Stimulated activated CD8-positive, alpha-beta memory T cell treated with anti-CD3 and anti-CD28 coated beads, Interleukin-2, amount 100 ng/mL, for 48 hours (primary cell): ENCODE measurements around the gene ALG9.
"Not testable (repeated sequence)": the region's sequence is repeated elsewhere in the genome, so short reads cannot be mapped to it uniquely, and the experiment has no call there.

ENCODE experiments used
- DNase-seq, 2 donors: peaks; one replicate each; pipeline ENCODE4 v3.0.0-alpha.2; 2020; ENCODE audit warnings: low read depth in 2 of 2

ALG9 gene

DNA sequence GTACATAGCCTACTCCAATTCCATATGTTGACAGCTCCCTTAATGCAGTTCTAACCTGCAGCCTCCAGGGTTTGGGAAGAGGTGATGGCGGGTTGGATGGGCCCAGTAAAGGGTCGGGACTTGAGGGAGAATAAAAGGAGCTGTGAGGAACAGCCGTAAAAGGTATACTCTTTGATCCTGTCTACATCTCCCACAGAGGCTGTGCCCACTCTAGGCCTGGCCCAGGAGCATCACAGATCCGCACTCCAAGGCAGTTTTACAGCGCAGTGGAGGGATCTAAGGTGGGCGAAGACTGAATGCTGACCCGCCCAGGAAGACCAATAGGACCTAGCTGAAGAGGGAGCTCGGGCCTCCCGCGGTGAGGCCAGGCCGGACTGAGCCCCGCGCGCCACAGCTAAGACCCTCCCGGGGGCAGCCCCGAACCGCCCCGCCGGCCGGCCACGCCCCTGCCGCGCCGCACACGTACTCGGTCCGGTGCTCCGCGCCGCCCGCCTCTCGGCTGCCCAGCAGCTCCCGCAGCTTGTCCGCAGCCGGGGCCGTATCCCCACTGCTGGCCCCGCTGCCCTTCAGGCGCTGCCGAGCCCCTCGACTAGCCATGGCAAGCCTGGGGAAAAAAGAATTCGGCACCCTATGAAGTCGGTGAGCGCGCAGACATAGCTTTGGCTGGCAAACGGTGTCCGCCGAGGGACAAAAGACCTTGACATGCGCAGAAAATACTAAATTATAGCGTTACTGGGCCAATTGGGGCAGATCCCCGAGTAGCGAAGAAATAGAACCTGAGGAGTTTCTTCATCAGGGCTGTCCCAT, at the start of gene ALG9:
ALG9 (minus strand) TSS at position 696 of the 807 bp plus-strand sequence; CDS start at position 597, 99 bp downstream.
- peak; percentile 72 to 82 for DNase-seq

GRCh38 chr11:111920908-111921307, 49.5 kb upstream of the ALG9 start:
- no peak for DNase-seq

GRCh38 chr11:111918390-111919256, 47.2 kb upstream of the ALG9 start, which contains the start of gene C11orf52:
C11orf52 (plus strand) TSS chr11:111918913; CDS start chr11:111918973, 60 bp downstream.
- no peak for DNase-seq

GRCh38 chr11:111917788-111918187, 46.4 kb upstream of the ALG9 start:
- no peak for DNase-seq

GRCh38 chr11:111917312-111917711, 45.9 kb upstream of the ALG9 start:
- no peak for DNase-seq

- DNase-seq, result no peak
These were observed 45.4 kb upstream of the ALG9 start for GRCh38 chr11:111916768-111917167.

GRCh38 chr11:111913997-111914396, 42.6 kb upstream of the ALG9 start:
- no peak for DNase-seq

DNA sequence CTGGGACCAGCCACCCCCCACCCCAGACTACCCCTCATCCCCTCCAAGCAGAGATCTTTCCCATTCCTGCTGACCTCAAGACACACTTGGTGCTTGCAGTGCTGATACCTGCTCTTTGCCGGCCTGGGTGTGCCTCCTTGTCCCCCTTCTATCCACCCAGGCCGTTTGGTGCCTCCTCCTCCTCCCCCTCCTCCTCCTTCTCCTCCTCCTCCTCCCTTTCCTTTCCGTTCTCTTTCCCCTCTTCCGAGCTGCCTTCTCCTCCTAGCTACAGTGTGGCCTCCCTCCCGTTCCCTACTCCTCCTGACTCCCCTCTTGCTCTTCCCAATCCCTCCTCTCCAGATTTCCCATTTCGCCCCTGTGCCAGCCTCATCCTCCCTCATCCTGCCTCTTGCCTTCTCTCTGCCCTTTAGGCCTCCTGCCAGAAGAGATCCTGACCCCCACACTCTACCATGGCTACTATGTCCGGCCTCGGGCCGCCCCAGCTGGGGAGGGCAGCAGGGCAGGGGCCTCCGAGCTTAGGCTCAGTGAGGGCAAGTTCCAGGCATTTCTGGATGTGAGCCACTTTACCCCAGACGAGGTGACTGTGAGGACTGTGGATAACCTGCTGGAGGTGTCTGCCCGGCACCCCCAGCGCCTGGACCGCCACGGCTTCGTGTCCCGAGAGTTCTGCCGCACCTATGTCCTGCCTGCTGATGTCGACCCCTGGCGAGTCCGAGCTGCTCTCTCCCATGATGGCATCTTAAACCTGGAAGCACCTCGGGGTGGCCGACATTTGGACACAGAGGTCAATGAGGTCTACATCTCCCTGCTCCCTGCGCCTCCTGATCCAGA, 41.9 kb upstream of the ALG9 start:
- no peak for DNase-seq

GRCh38 chr11:111912535-111912934, 41.2 kb upstream of the ALG9 start, which contains the start of gene HSPB2:
HSPB2 (plus strand) TSS chr11:111912734; CDS start chr11:111912830, 96 bp downstream.
- no peak for DNase-seq

DNA sequence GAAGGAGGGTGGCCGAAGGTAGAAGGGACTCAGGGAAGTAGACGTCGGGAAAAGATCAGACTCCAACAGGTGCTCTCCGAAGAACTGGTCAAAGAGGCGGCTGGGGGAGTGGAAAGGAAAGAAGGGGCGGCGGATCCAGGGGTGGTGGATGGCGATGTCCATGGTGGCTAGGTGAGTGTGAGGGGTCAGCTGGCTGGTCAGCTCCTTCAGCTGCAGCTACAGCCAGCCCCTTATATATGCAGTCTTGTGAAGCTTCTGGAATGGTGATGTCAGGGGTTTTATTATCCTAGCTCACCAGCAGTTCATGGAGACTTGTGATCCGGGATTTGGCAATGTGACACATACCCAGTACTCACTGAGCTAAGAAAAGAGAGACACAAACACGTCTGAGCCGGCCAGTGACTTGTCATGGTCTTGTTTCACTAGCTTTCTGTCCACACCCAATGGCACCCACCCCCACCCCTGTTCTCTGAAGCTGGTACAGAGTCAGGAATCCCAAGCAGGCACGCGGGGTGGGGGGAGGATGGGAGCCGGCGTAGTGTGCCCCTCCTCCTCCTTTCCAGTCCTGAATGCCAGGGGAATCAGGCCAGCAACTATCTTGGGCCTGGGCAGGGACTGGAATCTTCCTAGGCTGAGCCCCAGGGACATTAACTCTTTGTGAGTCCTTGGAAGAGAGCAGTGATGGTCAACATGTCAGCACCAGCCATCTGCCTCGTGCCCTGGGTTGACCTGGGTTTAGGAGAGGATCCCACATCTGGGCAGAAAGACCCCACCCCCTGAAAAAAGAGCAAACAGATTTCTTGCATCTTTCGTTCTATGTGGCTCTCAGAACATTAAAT, 40.4 kb upstream of the ALG9 start, which contains the start of gene CRYAB:
CRYAB (minus strand) TSS at position 208 of the 839 bp plus-strand sequence; CDS start at position 162, 46 bp downstream.
- DNase-seq, result no peak

GRCh38 chr11:111910676-111911562, 39.5 kb upstream of the ALG9 start:
- no peak for DNase-seq

GRCh38 chr11:111909378-111909777, 38.0 kb upstream of the ALG9 start:
- DNase-seq, result no peak

- no peak for DNase-seq
These were observed 37.4 kb upstream of the ALG9 start for GRCh38 chr11:111908639-111909305.

- DNase-seq, result no peak
These were observed 35.3 kb upstream of the ALG9 start for GRCh38 chr11:111906680-111907079.

DNA sequence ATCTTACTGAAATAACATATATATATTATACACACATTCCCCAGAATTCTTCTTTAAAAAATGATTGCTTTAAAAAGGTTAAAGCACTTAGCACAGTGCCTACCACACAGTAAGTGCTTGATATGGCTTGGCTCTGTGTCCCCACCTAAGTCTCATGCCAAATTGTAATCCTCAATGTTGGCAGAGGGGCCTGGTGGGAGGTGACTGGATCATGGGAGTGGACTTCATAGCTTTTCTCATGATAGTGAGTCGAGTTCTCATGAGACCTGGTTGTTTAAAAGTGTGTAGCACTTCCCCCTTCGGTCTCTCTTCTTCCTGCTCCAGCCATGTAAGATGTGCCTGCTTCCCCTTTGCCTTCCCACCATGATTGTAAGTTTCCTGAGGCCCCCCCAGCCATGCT, 34.0 kb upstream of the ALG9 start:
- DNase-seq, result no peak

DNA sequence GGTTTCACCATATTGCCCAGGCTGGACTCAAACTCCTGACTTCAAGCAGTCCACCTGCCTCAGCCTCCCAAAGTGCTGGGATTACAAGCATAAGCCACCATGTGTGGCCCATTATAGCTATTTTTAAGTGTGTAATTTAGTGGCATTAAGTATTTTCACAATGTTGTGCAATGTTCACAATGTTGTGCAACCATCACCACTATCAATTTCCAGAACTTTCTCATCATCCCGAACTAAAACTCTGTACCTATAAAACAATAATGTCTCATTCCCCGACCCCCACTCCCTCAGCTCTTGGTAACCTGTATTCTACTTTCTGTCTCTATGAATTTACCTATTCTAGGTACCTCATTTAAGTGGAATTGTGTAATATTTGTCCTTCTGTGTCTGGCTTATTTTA, 15.5 kb upstream of the ALG9 start:
- no peak for DNase-seq

GRCh38 chr11:111886032-111886431, 14.7 kb upstream of the ALG9 start:
- no peak for DNase-seq

GRCh38 chr11:111885053-111885452, 13.7 kb upstream of the ALG9 start:
- not testable (repeated sequence) for DNase-seq

DNA sequence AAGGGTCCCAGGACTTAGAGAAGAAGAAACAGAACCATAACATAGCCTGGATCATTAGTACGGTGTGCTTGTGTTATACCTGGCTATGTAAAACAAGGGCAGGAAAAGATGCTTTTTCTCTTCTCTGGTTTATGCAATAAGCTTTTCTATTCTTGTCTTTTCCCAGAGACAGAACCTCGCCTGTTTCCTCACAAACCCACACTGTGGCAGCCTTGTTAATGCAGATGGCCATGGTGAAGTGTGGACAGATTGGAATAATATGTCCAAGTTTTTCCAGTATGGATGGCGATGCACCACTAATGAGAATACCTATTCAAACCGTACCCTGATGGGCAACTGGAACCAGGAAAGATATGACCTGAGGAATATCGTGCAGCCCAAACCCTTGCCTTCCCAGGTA, 10.8 kb upstream of the ALG9 start:
- no peak for DNase-seq
